Endothelial cell of umbilical vein (primary cell): Measurements from ENCODE around the gene TSHZ1. TPM values are rescaled to one million over a fixed set of nuclear protein-coding genes. Genes with fewer than 3 reads are reported as not detected.

ENCODE experiments used
- BruUV-seq: library from RNA; stranded (reverse); fragments of 400-500 nt; replicated peaks from 2 replicates; lab custom pipeline; 2021; lab: Mats Ljungman, UMichigan
- CTCF ChIA-PET: fragments of 300-600, 350-600 bp; sonication (Branson Sonifier 250); formaldehyde crosslinking; loops from one replicate; lab custom pipeline; 2021; ENCODE audit warnings: antibody characterized with exemption, inconsistent platforms; lab: Charles Lee
- POLR2A ChIA-PET: fragments of 300-600, 350-600 bp; sonication (Branson Sonifier 250); formaldehyde crosslinking; loops from one replicate; lab custom pipeline; 2021; ENCODE audit warnings: antibody characterized with exemption, inconsistent platforms; lab: Charles Lee
- DNase-seq: peaks from one replicate; pipeline ENCODE4 v3.0.0-alpha.2; 2011; ENCODE audit warnings: low read depth, low spot score
- FAIRE-seq: peaks from 2 replicates; lab custom pipeline; 2011; peaks lifted over from hg19 to GRCh38; lab: Jason Lieb, UNC
- H2AFZ ChIP-seq: 2 replicates; pipeline ENCODE4 v1.6.0; 2012; ENCODE audit warnings: low read depth, low read length, control low read depth, inconsistent platforms
- H3K27ac ChIP-seq: 2 replicates; pipeline ENCODE4 v1.5.1; 2011; ENCODE audit warnings: low read depth, mild to moderate bottlenecking, control low read depth, low read length, moderate library complexity; ENCODE audit not compliant: insufficient read depth
- H3K27me3 ChIP-seq, 2 experiments: 2 replicates each; pipeline versions ENCODE4 v1.6.0 to v1.6.1; 2011; ENCODE audit warnings: low read length in 2 of 2, mixed read lengths in 1 of 2; ENCODE audit not compliant: control insufficient read depth in 2 of 2, insufficient read depth in 2 of 2
- H3K36me3 ChIP-seq, 2 experiments: 2 replicates in 1 of 2; 3 replicates in 1 of 2; pipeline ENCODE4 v1.5.1; 2011; ENCODE audit warnings: low read length in 2 of 2, mild to moderate bottlenecking in 1 of 2, moderate library complexity in 1 of 2; ENCODE audit not compliant: control insufficient read depth in 2 of 2, insufficient read depth in 2 of 2; ENCODE audit errors: extremely low read depth in 1 of 2
- H3K4me1 ChIP-seq: 3 replicates; pipeline ENCODE4 v1.5.1; 2011; ENCODE audit warnings: mild to moderate bottlenecking, low read length; ENCODE audit not compliant: control insufficient read depth, insufficient read depth; ENCODE audit errors: extremely low read depth
- H3K4me2 ChIP-seq: 2 replicates; pipeline ENCODE4 v1.6.1; 2011; ENCODE audit warnings: low read length, control low read depth, mixed read lengths; ENCODE audit not compliant: insufficient read depth
- H3K4me3 ChIP-seq, 3 experiments: fragments of 200-600 bp in 1 of 3; sonication (generic), shearing (Covaris generic) in 1 of 3; replicated peaks in 1 of 3; 2 replicates each; pipeline ENCODE4 v1.5.1; 2011 to 2016; ENCODE audit warnings: control low read depth in 3 of 3, low read length in 3 of 3, mild to moderate bottlenecking in 2 of 3, inconsistent platforms in 1 of 3, low read depth in 1 of 3, moderate library complexity in 1 of 3; ENCODE audit not compliant: insufficient read depth in 1 of 3
- H3K79me2 ChIP-seq: 2 replicates; pipeline ENCODE4 v1.6.0; 2012; ENCODE audit warnings: low read length, inconsistent platforms; ENCODE audit not compliant: control insufficient read depth, insufficient read depth
- H3K9ac ChIP-seq: replicated peaks from 2 replicates; pipeline ENCODE3; 2011; ENCODE audit warnings: low read length, control low read depth; ENCODE audit not compliant: insufficient read depth; ENCODE audit errors: extremely low read depth
- H3K9me1 ChIP-seq: replicated peaks from 3 replicates; pipeline ENCODE4 v1.6.0; 2011; ENCODE audit warnings: mild to moderate bottlenecking, low read length; ENCODE audit not compliant: control insufficient read depth, insufficient read depth; ENCODE audit errors: extremely low read depth
- H3K9me3 ChIP-seq: replicated peaks from 2 replicates; pipeline ENCODE4 v1.5.1; 2012; ENCODE audit warnings: low read length, inconsistent platforms; ENCODE audit not compliant: control insufficient read depth, insufficient read depth
- H4K20me1 ChIP-seq: replicated peaks from 2 replicates; pipeline ENCODE3; 2011; ENCODE audit warnings: mild to moderate bottlenecking, low read length; ENCODE audit not compliant: control insufficient read depth, insufficient read depth; ENCODE audit errors: extremely low read depth
- CTCF ChIP-seq, 2 donors: IDR thresholded peaks; 1 replicate in 1 of 2; 2 replicates in 1 of 2; pipeline ENCODE4 v1.5.1; 2011; ENCODE audit warnings: low read length in 2 of 2, mild to moderate bottlenecking in 2 of 2, moderate library complexity in 2 of 2, control low read depth in 1 of 2, inconsistent platforms in 1 of 2, low read depth in 1 of 2; ENCODE audit not compliant: insufficient read depth in 1 of 2; ENCODE audit errors: extremely low read depth in 1 of 2
- EZH2 ChIP-seq: IDR thresholded peaks from 2 replicates; pipeline ENCODE4 v1.6.1; 2012; ENCODE audit warnings: borderline replicate concordance, low read depth, mild to moderate bottlenecking, moderate library complexity, low read length, inconsistent platforms; ENCODE audit not compliant: severe bottlenecking
- FOS ChIP-seq: IDR thresholded peaks from 2 replicates; pipeline ENCODE4 v1.6.1; 2011; ENCODE audit warnings: mild to moderate bottlenecking, low read length, moderate library complexity, borderline replicate concordance; ENCODE audit not compliant: insufficient read depth
- GATA2 ChIP-seq: IDR thresholded peaks from 2 replicates; pipeline ENCODE4 v1.7.0; 2011; ENCODE audit warnings: low read depth, mild to moderate bottlenecking, moderate library complexity, mixed read lengths, low read length; ENCODE audit not compliant: insufficient read length, insufficient read depth
- JUN ChIP-seq: IDR thresholded peaks from 2 replicates; pipeline ENCODE4 v1.6.1; 2011; ENCODE audit warnings: borderline replicate concordance, low read depth; ENCODE audit not compliant: insufficient read length, insufficient read depth
- MAX ChIP-seq: IDR thresholded peaks from 2 replicates; pipeline ENCODE4 v1.6.1; 2011; ENCODE audit not compliant: insufficient read depth, insufficient read length
- MYC ChIP-seq: IDR thresholded peaks from one replicate; pipeline ENCODE4 v1.6.1; 2011; ENCODE audit warnings: mild to moderate bottlenecking, low read depth, low read length
- POLR2A ChIP-seq: IDR thresholded peaks from 2 replicates; pipeline ENCODE4 v1.6.1; 2012; ENCODE audit warnings: low read depth, mild to moderate bottlenecking, control low read depth, low read length
- POLR2AphosphoS5 ChIP-seq: IDR thresholded peaks from 2 replicates; pipeline ENCODE4 v1.6.1; 2012; ENCODE audit warnings: low read depth, mild to moderate bottlenecking, control low read depth, low read length, moderate library complexity; ENCODE audit not compliant: insufficient read depth
- dilution Hi-C: fragments of 300-500 bp; cut with MboI; formaldehyde crosslinking; loops from one replicate; pipeline ENCODE4 v1.15.0; 2019; ENCODE audit warnings: low sequenced_read_pairs; ENCODE audit not compliant: extremely low pct_ligation_motif_present
- intact Hi-C: fragments of 100-400 bp; cut with micrococcal nuclease; formaldehyde crosslinking; loops from one replicate; pipeline ENCODE4 v1.10.0; 2022
- polyA plus RNA-seq, 4 experiments: library from polyadenylated mRNA; depleted of rRNA in 3 of 4; stranded (reverse) in 3 of 4; unstranded in 1 of 4; fragments of >200 nt; gene quantifications; 2 replicates each; pipeline versions ENCODE4 v1.2.1 to v1.2.3, GENCODE V29; 2011 to 2012; ENCODE audit warnings: missing spikeins in 1 of 4
- total RNA-seq: library from RNA; stranded (reverse); gene quantifications from 2 replicates; pipeline ENCODE4 v1.2.3, GENCODE V29; 2021

TSHZ1 gene
- total and polyA plus RNA-seq, 2 donors (not counting 3 experiments of a cell fraction or from before 2014, with no cell fraction given): 4.2 to 10.2 TPM

GRCh38 chr18:75304678-75305557 is 94.3 kb downstream of the TSHZ1 start:
- TF ChIP-seq GATA2 (no peak), MAX (no peak), JUN (no peak), POLR2AphosphoS5 (no peak), POLR2A (no peak), MYC (no peak), FOS (no peak), EZH2 (no peak), CTCF (IDR thresholded peaks at IDR 0.05; ENCODE audit: extremely low read depth in 1 of 2, insufficient read depth in 1 of 2, low read depth in 1 of 2, low read length in 2 of 2) (no peak)
- H4K20me1 ChIP-seq: no peaks in the 10 kb centered on the region
- FAIRE-seq (no peak), DNase-seq (no peak)
- H3K4me1 ChIP-seq: no peaks in the 10 kb centered on the region
- no TSS peak for BruUV-seq
- H3K27me3 ChIP-seq: peaks cover 1 to 5% of the 10 kb centered on the region in 2 experiments
- intact Hi-C loops: no loop called here
- H3K9ac ChIP-seq: no peak overlapping the region
- H3K4me2 ChIP-seq: no peak overlapping the region
- no peak overlapping the region for H3K4me3 ChIP-seq
- no peak overlapping the region for H3K27ac ChIP-seq
- no peaks in the 10 kb centered on the region for H3K9me3 ChIP-seq
- no peaks in the 10 kb centered on the region for H3K36me3 ChIP-seq
- POLR2A ChIA-PET: no interaction called here
- no peak overlapping the region for H2AFZ ChIP-seq
- CTCF ChIA-PET: no interaction called here
- H3K9me1 ChIP-seq: no peaks in the 10 kb centered on the region
- dilution Hi-C loops: no loop called here
- H3K79me2 ChIP-seq: no peaks in the 10 kb centered on the region
